ENCODE measurements around the gene ROM1.

GRCh38 chr11:62600367-62601121 lies 12.5 kb upstream of the ROM1 start:
- TF ChIP-seq, protein P1, sequence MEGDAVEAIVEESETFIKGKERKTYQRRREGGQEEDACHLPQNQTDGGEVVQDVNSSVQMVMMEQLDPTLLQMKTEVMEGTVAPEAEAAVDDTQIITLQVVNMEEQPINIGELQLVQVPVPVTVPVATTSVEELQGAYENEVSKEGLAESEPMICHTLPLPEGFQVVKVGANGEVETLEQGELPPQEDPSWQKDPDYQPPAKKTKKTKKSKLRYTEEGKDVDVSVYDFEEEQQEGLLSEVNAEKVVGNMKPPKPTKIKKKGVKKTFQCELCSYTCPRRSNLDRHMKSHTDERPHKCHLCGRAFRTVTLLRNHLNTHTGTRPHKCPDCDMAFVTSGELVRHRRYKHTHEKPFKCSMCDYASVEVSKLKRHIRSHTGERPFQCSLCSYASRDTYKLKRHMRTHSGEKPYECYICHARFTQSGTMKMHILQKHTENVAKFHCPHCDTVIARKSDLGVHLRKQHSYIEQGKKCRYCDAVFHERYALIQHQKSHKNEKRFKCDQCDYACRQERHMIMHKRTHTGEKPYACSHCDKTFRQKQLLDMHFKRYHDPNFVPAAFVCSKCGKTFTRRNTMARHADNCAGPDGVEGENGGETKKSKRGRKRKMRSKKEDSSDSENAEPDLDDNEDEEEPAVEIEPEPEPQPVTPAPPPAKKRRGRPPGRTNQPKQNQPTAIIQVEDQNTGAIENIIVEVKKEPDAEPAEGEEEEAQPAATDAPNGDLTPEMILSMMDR (IDR thresholded peaks at IDR 0.05; ENCODE audit: insufficient read depth, low read length) = no peak
- no peak for TF ChIP-seq POLR2AphosphoS5 (IDR thresholded peaks at IDR 0.05; ENCODE audit: low read depth)

All from HL-60 (cell line).